Measurements from ENCODE around the gene HYAL3. TPM values are rescaled to one million over a fixed set of nuclear protein-coding genes. Genes with fewer than 3 reads are reported as not detected.
A peak's percentile ranks its signal among the peaks of the same experiment; 100 is the strongest.
"Not testable (repeated sequence)": the region's sequence is repeated elsewhere in the genome, so short reads cannot be mapped to it uniquely, and the experiment has no call there.

The HYAL3 gene
- total and polyA plus RNA-seq, 5 donors from 2014 or later, result 1.8 to 8.3 (median 3.3) TPM

DNA sequence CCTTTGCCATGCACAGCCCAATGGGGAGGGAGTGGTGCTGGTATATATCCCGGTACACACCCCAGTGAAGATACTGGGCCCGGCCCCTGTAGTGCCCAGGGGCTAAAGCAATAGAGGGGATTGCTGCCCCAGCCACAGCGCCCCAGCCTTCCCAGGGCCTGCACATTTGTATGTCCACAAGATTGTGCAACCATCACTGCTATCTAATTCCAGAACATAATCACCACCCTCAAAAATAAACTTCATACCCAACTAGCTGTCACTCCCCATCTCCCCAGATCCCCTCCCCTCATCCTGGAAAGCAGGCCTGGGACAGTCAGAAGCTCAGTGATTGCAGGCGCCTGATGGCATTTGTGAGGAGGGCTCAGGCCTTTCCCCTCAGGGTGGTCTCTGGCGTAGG is 49.7 kb downstream of the HYAL3 start:
- H3K9me3 ChIP-seq (ENCODE audit: control insufficient read depth in 2 of 2, low read length in 2 of 2), result no peaks in the 10 kb centered on the region
- peaks cover 11% of the 10 kb centered on the region for H3K36me3 Mint-ChIP-seq
- no peaks in the 10 kb centered on the region for H3K27me3 ChIP-seq (ENCODE audit: control insufficient read depth, insufficient read depth, low read length)
- peaks cover 76% of the 10 kb centered on the region for H3K4me1 ChIP-seq (ENCODE audit: control insufficient read depth, insufficient read depth, low read length, poor library complexity, severe bottlenecking)
- peaks cover 6% of the 10 kb centered on the region for H3K27me3 Mint-ChIP-seq
- H3K36me3 ChIP-seq (ENCODE audit: control insufficient read depth, insufficient read depth, low read length), result peaks cover 39% of the 10 kb centered on the region
- H3K27ac Mint-ChIP-seq, result no peak overlapping the region
- ATAC-seq (ENCODE audit: low read depth in 2 of 2), result no peak
- no peak overlapping the region for H3K4me3 ChIP-seq (ENCODE audit: low read depth, low read length)
- H3K4me1 Mint-ChIP-seq, result peaks cover 6 to 72% (median 32%) of the 10 kb centered on the region in 4 donors
- no peak overlapping the region for H3K27ac ChIP-seq (ENCODE audit: insufficient read depth, low read length, poor library complexity, severe bottlenecking)
- H3K9me3 Mint-ChIP-seq, result no peaks in the 10 kb centered on the region
- DNase-seq, result no peak
- H3K4me3 Mint-ChIP-seq, result peak overlapping the region in 1 of 4 donors; percentile 41

DNA sequence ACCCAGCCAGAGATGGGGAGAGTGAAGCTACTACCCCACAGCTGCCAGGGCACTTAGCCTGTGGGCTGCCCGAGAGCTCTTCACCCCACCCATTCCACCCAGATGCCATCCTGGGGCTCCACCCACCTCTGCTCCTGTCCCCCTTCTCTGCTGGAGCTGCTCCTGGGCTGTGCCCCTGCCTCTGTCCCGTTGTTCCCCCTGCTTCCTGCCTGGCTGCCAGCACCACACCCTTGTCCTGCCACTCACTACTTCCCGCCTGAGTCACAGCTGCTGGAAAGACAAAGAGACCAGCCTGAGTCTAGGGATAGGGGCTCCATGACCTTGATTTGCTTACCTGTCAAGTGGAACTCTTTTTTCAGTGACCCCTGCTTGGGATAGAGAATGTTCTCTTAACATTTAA is 50.8 kb downstream of the HYAL3 start:
- peaks cover 6% of the 10 kb centered on the region for H3K27me3 Mint-ChIP-seq
- DNase-seq (no peak), ATAC-seq (ENCODE audit: low read depth in 2 of 2) (no peak)
- H3K27ac Mint-ChIP-seq, result peak overlapping the region in 1 of 3 donors; percentile 59
- H3K4me1 Mint-ChIP-seq, result peaks cover 6 to 75% (median 37%) of the 10 kb centered on the region in 4 donors
- Histone ChIP-seq H3K36me3 (ENCODE audit: control insufficient read depth, insufficient read depth, low read length) (peaks cover 33% of the 10 kb centered on the region), H3K27ac (ENCODE audit: insufficient read depth, low read length, poor library complexity, severe bottlenecking) (peak overlapping the region; percentile 50), H3K4me1 (ENCODE audit: control insufficient read depth, insufficient read depth, low read length, poor library complexity, severe bottlenecking) (peaks cover 84% of the 10 kb centered on the region), H3K9me3 (ENCODE audit: control insufficient read depth in 2 of 2, low read length in 2 of 2) (no peaks in the 10 kb centered on the region), H3K27me3 (ENCODE audit: control insufficient read depth, insufficient read depth, low read length) (no peaks in the 10 kb centered on the region), H3K4me3 (ENCODE audit: low read depth, low read length) (no peak overlapping the region)
- no peak overlapping the region for H3K4me3 Mint-ChIP-seq
- peaks cover 0 to 2% (median 0%) of the 10 kb centered on the region in 7 donors for H3K9me3 Mint-ChIP-seq
- H3K36me3 Mint-ChIP-seq, result peaks cover 11% of the 10 kb centered on the region

DNA sequence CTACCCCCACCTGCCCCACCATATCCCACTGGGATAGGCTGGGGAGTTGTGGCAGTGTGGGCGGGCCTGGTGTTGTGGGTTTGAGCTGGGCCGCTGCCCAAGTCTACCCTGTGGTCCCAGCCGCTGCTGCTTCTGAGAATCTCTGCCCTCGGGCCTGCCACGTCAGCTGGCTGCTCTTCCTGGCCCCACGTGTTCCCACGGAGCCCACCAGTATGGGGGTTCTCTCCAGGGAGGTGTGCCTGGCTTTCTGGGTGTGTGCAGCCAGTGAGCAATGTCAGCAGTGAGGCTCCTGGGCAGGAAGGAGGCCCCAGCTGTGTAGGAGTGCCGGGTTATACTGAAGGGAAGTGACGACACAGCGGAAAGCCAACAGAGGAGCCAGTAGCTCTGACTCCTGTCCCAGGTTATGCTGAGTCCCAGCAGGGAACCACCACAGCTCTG is 52.7 kb downstream of the HYAL3 start:
- H3K27me3 Mint-ChIP-seq, result peaks cover 6% of the 10 kb centered on the region
- Histone ChIP-seq H3K4me3 (ENCODE audit: low read depth, low read length) (peak overlapping the region; percentile 47), H3K27me3 (ENCODE audit: control insufficient read depth, insufficient read depth, low read length) (no peaks in the 10 kb centered on the region), H3K4me1 (ENCODE audit: control insufficient read depth, insufficient read depth, low read length, poor library complexity, severe bottlenecking) (peaks cover 99% of the 10 kb centered on the region), H3K36me3 (ENCODE audit: control insufficient read depth, insufficient read depth, low read length) (peaks cover 19% of the 10 kb centered on the region), H3K9me3 (ENCODE audit: control insufficient read depth in 2 of 2, low read length in 2 of 2) (no peaks in the 10 kb centered on the region), H3K27ac (ENCODE audit: insufficient read depth, low read length, poor library complexity, severe bottlenecking) (peak overlapping the region; percentile 90)
- ATAC-seq (ENCODE audit: low read depth in 2 of 2) (peak; percentile 86 to 90), DNase-seq (peak; percentile 71 to 92 (median 84))
- peak overlapping the region; percentile 79 to 86 (median 85) for H3K4me3 Mint-ChIP-seq
- peaks cover 0 to 2% (median 0%) of the 10 kb centered on the region in 7 donors for H3K9me3 Mint-ChIP-seq
- H3K4me1 Mint-ChIP-seq, result peaks cover 6 to 90% (median 45%) of the 10 kb centered on the region in 4 donors
- peak overlapping the region; percentile 87 to 94 (median 91) for H3K27ac Mint-ChIP-seq
- peaks cover 11% of the 10 kb centered on the region for H3K36me3 Mint-ChIP-seq

DNA sequence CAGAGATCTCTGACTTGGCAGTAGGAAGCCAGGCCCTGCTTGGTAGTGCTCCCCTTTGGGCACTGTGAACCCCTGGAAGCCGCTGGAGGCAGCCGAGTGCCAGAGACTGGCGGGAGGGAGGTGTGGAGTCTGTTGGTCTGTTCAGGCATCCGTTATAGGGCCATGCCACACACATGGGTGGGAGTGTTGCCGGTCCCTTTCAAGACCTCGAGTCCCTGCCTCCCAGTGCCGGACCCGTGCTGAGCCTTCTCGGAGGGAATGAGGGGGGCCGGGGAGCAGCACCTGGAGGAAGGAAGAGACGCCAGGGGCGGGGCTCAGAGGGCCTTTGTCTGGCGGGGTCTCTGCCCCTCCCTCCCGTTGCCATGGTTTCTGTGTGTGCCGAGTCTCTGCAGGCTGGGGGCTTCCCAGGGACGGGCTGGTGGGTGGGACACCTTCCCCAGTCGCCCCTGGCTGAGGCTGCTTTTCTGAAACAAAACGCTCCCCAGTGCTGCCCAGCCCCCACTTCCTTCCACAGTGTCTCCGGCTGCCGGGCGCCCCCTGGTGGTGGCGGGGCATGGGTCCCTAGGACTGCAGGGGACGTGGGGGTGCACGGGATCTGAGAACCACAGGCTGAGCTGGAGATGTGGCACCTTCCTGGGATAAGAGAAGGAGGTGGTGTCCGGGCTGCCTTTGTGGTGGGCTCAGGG is 53.2 kb downstream of the HYAL3 start:
- DNase-seq (peak; percentile 91 to 92 (median 92)), ATAC-seq (ENCODE audit: low read depth in 2 of 2) (peak; percentile 83 to 86)
- Mint-ChIP-seq H3K9me3 (peaks cover 0 to 2% (median 0%) of the 10 kb centered on the region in 7 donors), H3K4me1 (peaks cover 6 to 90% (median 46%) of the 10 kb centered on the region in 4 donors), H3K27ac (peak overlapping the region; percentile 71 to 94 (median 87)), H3K36me3 (peaks cover 6% of the 10 kb centered on the region), H3K4me3 (peak overlapping the region; percentile 79 to 86 (median 85)), H3K27me3 (peaks cover 6% of the 10 kb centered on the region)
- peaks cover 19% of the 10 kb centered on the region for H3K36me3 ChIP-seq (ENCODE audit: control insufficient read depth, insufficient read depth, low read length)
- no peaks in the 10 kb centered on the region for H3K9me3 ChIP-seq (ENCODE audit: control insufficient read depth in 2 of 2, low read length in 2 of 2)
- H3K27ac ChIP-seq (ENCODE audit: insufficient read depth, low read length, poor library complexity, severe bottlenecking), result peak overlapping the region; percentile 90
- peak overlapping the region; percentile 57 for H3K4me3 ChIP-seq (ENCODE audit: low read depth, low read length)
- peaks cover 99% of the 10 kb centered on the region for H3K4me1 ChIP-seq (ENCODE audit: control insufficient read depth, insufficient read depth, low read length, poor library complexity, severe bottlenecking)
- H3K27me3 ChIP-seq (ENCODE audit: control insufficient read depth, insufficient read depth, low read length), result no peaks in the 10 kb centered on the region

DNA sequence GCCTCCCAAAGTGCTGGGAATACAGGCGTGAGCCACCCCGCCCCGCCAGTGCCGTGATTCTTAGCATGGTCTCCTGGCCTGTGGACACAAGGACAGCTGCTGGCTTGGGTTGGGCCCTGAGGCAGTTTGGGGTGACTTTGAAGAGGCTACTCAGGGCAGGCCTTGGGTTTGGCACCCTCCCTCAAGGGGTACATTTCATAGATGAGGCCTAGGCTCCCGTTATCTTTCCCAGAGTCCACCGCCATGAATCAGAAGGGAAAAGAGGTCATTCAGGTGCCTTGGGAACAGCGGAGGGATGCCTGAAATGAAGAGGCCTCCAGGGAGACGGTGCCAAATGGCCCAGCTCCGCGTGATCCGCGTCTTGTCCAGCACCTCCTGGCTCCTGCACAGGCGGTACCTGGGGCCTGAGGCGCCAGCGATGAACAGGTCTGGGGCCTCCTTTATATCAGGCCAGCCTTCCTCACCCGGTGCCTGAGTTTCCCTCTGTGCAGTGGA is 53.9 kb downstream of the HYAL3 start:
- peaks cover 6 to 90% (median 46%) of the 10 kb centered on the region in 4 donors for H3K4me1 Mint-ChIP-seq
- H3K4me3 Mint-ChIP-seq, result peak overlapping the region in 3 of 4 donors; percentile 35 to 85 (median 79)
- peaks cover 0 to 2% (median 0%) of the 10 kb centered on the region in 7 donors for H3K9me3 Mint-ChIP-seq
- no peak for ATAC-seq (ENCODE audit: low read depth in 2 of 2)
- Histone ChIP-seq H3K4me1 (ENCODE audit: control insufficient read depth, insufficient read depth, low read length, poor library complexity, severe bottlenecking) (peaks cover 99% of the 10 kb centered on the region), H3K27me3 (ENCODE audit: control insufficient read depth, insufficient read depth, low read length) (no peaks in the 10 kb centered on the region), H3K27ac (ENCODE audit: insufficient read depth, low read length, poor library complexity, severe bottlenecking) (peak overlapping the region; percentile 90), H3K4me3 (ENCODE audit: low read depth, low read length) (peak overlapping the region; percentile 57), H3K9me3 (ENCODE audit: control insufficient read depth in 2 of 2, low read length in 2 of 2) (no peaks in the 10 kb centered on the region), H3K36me3 (ENCODE audit: control insufficient read depth, insufficient read depth, low read length) (peaks cover 16% of the 10 kb centered on the region)
- H3K27me3 Mint-ChIP-seq, result peaks cover 6% of the 10 kb centered on the region
- no peak for DNase-seq
- H3K27ac Mint-ChIP-seq, result peak overlapping the region; percentile 71 to 94 (median 79)
- peaks cover 5% of the 10 kb centered on the region for H3K36me3 Mint-ChIP-seq

DNA sequence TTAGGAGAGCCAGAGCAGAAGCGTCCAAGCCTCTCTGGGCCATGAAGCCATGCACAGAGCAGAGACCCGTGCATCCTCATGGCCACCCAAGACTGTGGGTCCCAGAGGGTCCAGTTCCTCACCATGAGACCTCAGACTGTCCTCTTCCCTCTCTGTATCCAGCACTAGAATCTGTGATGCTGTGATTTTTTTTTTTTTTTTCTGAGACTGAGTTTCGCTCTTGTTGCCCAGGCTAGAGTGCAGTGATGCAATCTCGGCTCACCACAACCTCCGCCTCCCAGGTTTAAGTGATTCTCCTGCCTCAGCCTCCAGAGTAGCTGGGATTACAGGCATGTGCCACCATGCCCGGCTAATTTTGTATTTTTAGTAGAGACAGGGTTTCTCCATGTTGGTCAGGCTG is 54.4 kb downstream of the HYAL3 start:
- Mint-ChIP-seq H3K4me3 (peak overlapping the region in 3 of 4 donors; percentile 79 to 87 (median 85)), H3K4me1 (peaks cover 6 to 90% (median 46%) of the 10 kb centered on the region in 4 donors), H3K27ac (peak overlapping the region; percentile 42 to 94 (median 79))
- DNase-seq; H3K36me3 Mint-ChIP-seq; H3K9me3 ChIP-seq (ENCODE audit: control insufficient read depth in 2 of 2, low read length in 2 of 2); H3K4me3 ChIP-seq (ENCODE audit: low read depth, low read length); H3K27me3 Mint-ChIP-seq; H3K27me3 ChIP-seq (ENCODE audit: control insufficient read depth, insufficient read depth, low read length); H3K9me3 Mint-ChIP-seq; ATAC-seq (ENCODE audit: low read depth in 2 of 2): not testable (repeated sequence)
- peaks cover 14% of the 10 kb centered on the region for H3K36me3 ChIP-seq (ENCODE audit: control insufficient read depth, insufficient read depth, low read length)
- H3K27ac ChIP-seq (ENCODE audit: insufficient read depth, low read length, poor library complexity, severe bottlenecking), result peak overlapping the region; percentile 90
- peaks cover 100% of the 10 kb centered on the region for H3K4me1 ChIP-seq (ENCODE audit: control insufficient read depth, insufficient read depth, low read length, poor library complexity, severe bottlenecking)

DNA sequence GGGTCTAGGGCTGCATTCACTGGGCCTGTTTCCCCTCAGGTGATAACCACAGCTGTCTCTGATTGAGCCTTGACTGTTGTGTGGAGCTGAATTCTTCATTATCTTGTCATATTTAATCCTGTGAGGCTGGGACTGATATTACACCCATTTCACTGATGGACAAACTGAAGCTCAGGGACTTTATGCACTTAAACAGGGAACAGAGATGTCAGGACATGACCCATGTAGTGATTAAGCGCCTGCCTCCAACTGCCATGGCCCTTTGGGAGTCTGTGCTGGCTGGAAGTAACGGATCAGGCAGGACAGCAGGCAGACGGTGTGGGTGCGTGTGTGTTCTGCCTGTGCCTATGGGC is 55.7 kb downstream of the HYAL3 start:
- DNase-seq (no peak), ATAC-seq (ENCODE audit: low read depth in 2 of 2) (no peak)
- peaks cover 2% of the 10 kb centered on the region for H3K36me3 Mint-ChIP-seq
- H3K4me1 Mint-ChIP-seq, result peaks cover 6 to 90% (median 50%) of the 10 kb centered on the region in 4 donors
- H3K9me3 Mint-ChIP-seq, result peaks cover 0 to 2% (median 0%) of the 10 kb centered on the region in 7 donors
- H3K27me3 Mint-ChIP-seq, result peaks cover 6% of the 10 kb centered on the region
- H3K4me3 ChIP-seq (ENCODE audit: low read depth, low read length), result no peak overlapping the region
- H3K9me3 ChIP-seq (ENCODE audit: control insufficient read depth in 2 of 2, low read length in 2 of 2), result no peaks in the 10 kb centered on the region
- peaks cover 100% of the 10 kb centered on the region for H3K4me1 ChIP-seq (ENCODE audit: control insufficient read depth, insufficient read depth, low read length, poor library complexity, severe bottlenecking)
- no peaks in the 10 kb centered on the region for H3K27me3 ChIP-seq (ENCODE audit: control insufficient read depth, insufficient read depth, low read length)
- peak overlapping the region; percentile 12 to 87 (median 54) for H3K4me3 Mint-ChIP-seq
- peaks cover 16% of the 10 kb centered on the region for H3K36me3 ChIP-seq (ENCODE audit: control insufficient read depth, insufficient read depth, low read length)
- peak overlapping the region; percentile 83 for H3K27ac ChIP-seq (ENCODE audit: insufficient read depth, low read length, poor library complexity, severe bottlenecking)
- H3K27ac Mint-ChIP-seq, result peak overlapping the region; percentile 42 to 97 (median 79)

Data from CD4-positive, CD25-positive, alpha-beta regulatory T cell (primary cell).